GM18517 (cell line): ENCODE measurements around the gene RASGRP3.
A peak's percentile ranks its signal among the peaks of the same experiment; 100 is the strongest.

ENCODE experiments used
- ATAC-seq: cut with Tn5 transposase; IDR thresholded peaks from one replicate; pipeline ENCODE4 v1.9.1; 2021; ENCODE audit warnings: mild to moderate bottlenecking, moderate library complexity; ENCODE audit not compliant: unreplicated experiment

Gene RASGRP3

DNA sequence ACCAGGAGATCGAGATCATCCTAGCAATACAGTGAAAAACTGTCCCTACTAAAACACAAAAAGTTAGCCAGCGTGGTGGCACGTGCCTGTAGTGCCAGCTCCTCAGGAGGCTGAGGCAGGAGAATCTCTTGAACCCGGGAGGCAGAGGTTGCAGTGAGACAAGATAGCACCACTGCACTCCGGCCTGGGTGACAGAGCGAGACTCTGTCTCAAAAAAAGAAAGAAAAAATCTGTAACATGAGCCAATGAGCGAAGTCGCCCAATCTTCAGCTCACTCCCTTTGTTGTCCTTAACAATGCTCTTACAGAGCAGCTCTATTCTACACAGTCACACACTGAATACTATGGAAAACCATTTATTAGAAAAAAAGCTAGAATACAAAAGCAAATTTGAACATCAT, 100.6 kb downstream of the RASGRP3 start:
- ATAC-seq, result no peak

DNA sequence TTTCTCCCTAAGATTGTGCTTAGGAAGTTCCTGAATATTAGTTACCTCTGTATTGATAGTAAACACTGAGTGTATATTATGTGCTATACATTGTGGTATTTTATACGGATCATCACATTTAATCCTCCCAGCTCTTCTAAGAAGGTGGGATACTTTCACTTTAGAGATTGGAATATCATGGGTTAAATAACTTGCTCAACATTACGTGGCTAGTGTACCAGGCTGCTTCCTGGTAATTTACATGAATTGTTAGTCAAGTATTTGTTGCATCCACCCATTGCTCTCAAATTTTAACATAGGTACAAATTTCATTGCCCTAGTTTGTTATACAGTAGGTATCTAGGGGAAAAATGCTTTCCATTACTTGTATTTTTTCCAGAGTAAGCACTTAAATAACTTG, 101.2 kb downstream of the RASGRP3 start:
- ATAC-seq, result no peak

DNA sequence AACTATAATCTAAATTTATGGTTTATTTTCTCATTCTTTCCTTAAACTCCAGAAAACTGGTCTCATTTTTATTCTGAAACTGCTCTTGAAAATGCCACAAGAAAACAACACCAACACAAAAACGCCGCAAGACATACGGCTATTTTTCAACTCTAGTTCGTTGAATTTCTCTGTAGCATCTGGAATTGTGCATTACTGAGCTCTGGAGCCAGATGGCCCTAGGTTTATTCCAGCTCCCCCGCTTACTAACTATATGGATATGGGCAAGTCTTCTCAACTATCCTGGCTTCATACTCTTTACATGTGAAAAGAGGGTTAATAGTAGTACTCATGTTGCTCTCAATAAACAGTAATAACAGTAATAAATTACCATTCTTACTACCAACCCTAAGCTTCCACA, 102.8 kb downstream of the RASGRP3 start:
- no peak for ATAC-seq

DNA sequence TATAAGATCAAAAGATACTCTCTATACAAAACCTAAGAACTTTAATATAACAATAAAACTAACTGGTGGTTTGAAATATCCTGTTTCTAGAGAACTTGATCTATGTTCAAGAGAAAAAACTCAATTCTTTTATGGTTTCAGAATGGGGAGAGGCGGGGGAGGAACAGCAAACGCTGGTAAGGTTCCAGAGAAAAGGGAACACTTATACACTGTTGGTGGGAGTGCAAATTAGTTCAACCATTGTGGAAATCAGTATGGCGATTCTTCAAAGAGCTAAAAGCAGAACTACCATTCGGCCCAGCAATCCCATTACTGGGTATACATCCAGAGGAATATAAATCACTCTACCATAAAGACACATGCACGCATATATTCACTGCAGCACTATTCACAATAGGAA, 105.4 kb downstream of the RASGRP3 start:
- no peak for ATAC-seq

DNA sequence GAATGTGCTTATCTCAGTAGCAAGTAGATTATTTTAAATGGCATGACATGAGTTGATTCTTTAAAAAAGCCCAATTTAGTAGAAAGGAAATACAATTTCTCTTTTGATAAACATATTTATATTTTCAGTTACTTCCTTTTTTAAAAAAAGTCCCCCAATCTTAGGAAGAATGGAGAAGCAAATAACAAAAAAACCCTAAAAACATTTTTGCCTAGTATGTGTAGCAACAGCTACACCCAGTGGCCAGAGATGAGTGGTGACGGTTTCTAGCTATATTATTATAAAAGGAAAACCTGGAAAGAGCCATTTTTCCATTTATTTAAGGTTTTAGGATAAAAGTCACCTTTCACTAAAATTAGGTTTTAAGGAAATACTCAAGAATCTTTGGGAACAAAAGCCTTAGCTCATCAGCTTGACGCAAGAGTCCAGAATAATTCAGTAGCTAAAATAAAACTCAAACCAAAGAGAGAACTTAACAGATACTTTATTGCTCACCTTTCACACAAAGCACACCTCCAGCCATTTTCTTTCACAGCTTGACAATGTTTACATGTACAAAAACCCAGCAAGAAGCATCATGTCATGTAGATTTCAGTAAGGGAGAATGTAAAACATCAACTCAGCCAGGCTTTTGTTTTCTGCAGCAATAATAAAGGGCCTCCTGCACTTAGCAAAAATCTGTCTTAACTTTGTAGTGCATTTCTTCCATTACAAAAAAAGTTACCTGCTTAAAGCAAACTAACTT, 106.9 kb downstream of the RASGRP3 start:
- ATAC-seq, result no peak

DNA sequence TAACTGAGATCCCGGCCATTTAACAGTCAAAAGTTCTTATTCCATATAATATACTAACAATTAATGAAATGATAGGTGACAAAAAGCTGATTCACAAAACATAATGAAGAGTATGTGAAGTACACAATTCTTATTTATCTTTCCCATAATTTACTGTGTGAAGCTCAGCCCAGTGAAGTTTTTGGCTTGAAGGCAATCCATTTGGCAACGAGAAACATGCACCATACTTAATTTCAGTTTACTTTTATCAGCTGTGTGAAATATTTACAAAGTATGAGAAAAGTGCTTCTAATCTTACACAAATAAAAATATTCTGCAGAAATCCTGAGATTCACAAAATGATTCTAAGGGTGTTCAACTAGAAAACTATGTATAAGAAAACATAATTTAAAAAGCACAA, 110.3 kb downstream of the RASGRP3 start:
- ATAC-seq, result no peak

DNA sequence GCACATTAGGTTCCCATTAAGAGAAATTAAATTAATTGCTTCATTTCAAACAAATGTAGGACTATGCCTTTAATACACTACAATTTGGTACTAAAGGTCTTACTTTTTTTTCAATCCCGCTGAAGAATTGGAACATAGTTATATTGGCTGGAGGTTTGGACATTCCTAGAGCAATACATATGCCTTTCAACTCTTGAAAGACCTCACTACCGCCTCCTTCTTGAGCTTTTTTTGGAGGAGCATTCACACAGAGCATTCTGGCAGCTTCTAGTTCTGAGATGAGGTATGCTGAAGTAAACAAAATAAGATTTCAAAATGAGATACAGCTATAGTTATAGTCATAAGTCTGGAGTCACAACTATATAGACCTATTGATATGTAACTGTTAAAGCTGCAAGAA, 111.8 kb downstream of the RASGRP3 start:
- ATAC-seq, result no peak

DNA sequence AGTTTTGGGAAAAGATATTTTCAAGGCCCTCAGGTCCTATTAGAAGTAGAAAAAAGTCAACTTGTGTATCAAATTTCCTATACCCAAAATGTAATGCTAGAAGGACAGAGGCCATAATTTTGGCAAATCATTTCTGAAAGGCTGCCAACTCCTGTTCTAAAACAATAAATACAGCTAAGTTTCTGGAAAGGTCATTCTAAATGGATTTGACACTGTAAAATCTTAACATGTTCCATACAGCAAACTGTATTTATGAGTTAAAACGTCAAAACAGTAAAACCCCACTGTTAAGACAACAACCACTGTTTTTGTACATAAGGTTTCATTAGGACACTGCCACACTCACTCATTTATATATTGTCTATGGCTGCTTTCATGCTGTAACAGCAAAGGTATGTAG, 113.0 kb downstream of the RASGRP3 start:
- no peak for ATAC-seq

DNA sequence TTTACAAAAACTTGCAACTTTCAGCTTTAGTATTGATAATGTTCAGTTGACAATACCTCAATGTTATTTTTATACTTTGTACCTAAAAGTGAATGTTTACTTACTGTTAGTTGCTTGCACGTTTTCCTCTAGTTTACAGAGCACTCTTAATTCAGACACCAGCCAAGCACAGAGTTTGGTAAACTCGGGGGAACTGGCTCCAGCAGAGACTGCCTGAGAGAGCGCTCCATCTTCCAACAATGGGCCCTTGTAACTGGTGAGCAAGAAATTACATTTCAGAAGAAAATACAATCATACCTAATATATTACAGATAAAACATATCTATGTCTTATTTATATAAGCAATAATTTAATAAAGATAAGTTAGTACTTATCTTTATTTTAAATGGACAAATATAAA, 118.9 kb downstream of the RASGRP3 start:
- no peak for ATAC-seq

DNA sequence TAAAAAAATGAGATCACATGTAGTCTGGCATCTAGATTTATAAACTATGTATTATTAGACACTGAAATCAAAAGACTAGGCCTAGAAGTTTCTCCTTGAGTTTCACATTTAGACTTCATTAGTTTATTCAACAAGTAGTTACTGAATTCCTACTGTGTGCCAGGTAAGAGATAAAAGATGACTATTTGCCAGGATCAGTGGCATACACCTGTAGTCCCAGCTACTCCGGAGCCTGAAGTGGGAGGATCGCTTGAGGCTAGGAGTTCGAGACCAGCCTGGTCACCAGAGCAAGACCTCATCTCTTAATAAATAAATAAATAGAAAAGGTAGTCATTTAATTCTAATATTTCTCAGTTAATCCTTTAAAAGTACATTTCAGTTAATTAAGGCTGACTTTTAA, 120.6 kb downstream of the RASGRP3 start:
- ATAC-seq, result no peak

DNA sequence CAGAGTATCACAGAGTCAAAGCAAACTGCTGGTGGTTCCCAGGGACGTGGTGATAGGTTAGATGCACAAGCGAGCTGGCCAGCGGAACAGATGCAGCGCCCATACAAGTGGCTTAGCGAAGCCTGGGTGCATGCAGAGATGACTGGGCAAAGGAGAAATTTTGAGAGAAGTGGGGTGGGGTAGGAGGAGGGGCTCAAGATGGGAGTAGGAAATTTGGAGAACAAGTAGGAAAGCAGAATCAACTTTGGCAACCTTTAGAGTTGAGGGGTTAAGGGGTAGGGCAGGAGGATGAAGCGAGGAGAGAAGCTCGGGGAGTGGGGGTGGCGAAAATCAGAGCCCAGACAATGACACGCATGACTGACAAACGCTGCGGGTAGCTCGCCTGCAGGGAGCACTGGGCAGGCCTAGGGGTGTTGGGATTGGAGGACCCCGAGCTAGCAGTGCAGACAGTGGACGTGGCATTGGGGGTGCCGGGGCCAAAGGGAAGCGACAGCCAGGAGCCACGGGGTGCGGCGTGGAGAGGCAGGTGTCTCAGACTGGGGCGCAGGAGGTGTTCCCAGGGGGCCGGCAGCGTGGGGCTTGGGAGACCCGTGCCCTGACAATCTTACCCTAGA, 122.2 kb downstream of the RASGRP3 start:
- peak; percentile 53 for ATAC-seq

DNA sequence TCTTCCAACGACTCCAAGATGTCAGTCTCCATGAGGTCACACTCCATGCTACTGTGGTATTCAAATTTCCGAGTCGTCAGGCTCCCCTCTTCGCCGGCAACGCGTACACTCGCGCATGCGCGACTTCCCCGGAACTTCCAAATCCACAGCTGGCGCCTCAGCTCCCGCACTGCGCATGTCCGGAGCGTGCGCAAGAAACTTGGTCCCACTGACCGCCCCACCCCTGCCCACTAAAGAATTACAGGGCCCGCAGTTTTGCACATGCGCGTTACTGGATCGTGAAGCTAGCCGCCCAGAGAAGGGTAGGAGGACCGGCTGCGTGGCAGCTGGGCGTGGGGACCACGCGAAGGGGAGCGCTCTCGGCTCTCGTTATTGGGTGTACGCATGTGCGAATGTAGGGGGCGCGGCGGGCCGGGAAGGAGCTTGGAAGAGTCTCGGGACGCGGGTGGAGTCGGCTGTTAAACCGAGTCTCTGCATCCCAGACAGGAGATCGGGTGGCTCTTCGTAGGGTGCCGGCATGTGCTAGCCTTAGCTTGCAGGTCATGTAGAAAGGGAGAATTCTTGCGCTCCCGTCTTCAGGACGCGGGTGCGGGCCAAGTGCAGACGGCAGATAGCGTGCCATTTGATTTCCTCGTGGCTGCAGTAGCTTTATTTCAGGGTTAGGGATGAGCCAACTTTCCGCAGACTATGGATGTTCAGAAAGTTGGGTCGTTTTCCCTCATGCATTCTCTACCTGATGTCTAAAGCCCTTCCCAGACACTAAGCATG, 122.9 kb downstream of the RASGRP3 start, which contains the start of gene FAM98A:
Gene FAM98A (minus strand): TSS at position 125 of the 768 bp plus-strand sequence. CDS start 78 bp downstream, at position 47.
- peak; percentile 90 for ATAC-seq

DNA sequence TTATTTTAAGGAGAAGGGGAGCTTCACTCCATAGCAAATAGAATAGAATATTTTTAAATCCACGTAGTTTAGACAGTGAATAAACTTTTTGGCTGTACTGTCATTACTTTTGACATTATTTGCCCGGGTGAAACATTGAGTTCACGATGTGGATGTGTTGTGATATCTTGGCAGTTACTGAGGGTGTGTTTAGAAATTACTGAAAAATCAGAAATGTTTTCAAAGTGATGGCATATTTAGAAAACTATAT, 123.4 kb downstream of the RASGRP3 start:
- no peak for ATAC-seq

DNA sequence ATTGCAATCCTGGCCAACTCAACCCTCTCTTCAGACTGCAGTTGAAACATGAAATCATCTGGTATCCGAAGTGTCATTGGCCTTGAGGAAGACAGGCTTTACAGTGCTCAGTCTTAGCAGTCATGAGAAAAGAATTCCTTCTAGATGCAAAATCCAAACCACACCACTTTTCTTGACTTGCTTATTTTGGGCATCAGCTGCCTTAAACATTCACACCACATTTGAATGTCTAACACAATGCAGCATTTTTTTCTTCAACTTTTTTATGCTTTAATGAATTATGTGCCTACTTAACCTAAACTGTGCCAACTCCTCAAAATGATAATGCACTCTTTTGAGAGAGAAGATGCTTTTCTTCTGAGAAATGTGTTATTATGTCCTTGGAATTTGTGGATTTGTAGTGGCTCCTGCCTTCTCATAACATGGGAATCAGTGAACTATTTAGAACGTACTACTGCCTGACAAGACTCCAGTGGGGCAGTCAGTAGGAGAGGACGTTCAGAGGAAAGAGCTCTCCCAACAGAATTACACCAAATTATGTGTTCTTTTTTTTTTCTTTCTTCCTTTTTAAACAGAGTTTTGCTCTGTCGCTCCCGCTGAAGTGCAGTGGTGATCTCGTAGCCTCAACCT, 125.9 kb downstream of the RASGRP3 start:
- no peak for ATAC-seq

DNA sequence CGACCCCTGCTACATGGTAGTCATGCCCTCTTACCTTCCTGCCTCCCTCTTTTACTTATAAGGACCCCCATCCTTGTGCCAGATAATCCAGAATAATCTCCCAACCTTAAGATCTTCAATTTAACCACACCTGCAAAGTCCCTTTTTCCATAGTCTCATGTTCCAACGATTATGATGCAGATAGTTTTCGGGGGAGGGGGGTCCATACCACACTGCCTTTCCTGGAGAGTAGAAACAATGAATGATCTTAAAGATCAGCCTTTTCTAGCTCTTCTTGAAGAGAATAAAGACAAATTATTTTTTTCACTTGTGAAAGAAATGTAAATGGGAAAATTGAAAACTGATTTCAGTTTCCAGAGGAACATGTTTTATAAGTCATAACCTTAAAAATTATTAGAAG, 127.0 kb downstream of the RASGRP3 start:
- ATAC-seq, result no peak

DNA sequence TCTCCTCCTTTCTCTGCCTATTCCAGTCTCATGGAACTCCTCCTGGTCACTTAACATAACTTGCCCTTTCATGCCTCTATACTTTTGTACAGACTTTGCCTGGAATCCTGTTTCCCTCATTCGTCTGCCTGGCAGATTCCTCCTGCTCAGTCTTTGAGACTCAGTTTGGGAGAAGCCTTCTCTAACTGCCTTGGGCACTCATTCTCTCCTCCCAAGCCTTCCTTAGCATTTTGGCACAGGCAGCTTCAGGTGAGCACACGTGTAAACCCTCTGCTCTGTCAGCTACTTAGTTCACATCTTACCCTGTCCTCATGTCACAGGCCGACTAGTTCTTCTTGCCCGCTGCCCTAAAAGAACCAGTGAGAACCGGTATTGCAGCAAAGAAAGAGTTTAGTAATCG, 128.6 kb downstream of the RASGRP3 start:
- ATAC-seq, result no peak

DNA sequence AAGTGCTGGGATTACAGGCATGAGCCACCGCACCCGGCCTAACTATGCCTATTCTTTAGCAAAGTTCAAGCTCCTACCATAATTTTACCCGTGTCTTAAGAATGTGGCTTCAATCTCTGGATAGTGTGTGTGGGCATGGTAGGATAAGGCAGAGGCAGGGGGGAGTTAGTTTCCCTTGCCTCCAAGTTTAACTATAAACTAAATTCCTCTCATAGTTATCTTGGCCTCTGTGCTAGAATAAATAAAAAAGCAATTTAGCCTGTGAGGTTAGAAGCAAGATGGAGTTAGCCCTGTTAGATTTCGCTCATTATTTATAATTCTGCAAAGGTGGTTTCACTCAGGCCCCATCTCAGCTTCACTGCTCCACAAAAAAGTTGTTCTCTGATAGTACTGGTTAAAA, 129.7 kb downstream of the RASGRP3 start:
- ATAC-seq, result no peak

DNA sequence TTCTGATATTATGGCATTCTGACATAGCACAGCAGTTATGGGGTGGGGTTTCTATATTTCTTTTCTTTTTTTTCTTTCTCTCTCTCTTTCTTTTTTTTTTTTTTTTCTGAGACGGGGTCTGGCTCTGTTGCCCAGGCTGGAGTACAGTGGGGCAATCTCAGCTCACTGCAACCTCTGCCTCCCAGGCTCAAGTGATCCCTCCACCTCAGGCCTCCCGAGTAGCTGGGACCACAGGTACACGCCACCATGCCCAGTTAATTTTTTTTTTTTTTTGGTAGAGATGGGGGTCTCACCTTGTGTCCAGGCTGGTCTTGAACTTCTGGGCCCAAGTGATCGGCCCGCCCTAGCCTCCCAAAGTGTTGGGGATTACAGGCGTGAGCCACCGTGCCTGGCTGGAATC, 130.2 kb downstream of the RASGRP3 start:
- no peak for ATAC-seq

DNA sequence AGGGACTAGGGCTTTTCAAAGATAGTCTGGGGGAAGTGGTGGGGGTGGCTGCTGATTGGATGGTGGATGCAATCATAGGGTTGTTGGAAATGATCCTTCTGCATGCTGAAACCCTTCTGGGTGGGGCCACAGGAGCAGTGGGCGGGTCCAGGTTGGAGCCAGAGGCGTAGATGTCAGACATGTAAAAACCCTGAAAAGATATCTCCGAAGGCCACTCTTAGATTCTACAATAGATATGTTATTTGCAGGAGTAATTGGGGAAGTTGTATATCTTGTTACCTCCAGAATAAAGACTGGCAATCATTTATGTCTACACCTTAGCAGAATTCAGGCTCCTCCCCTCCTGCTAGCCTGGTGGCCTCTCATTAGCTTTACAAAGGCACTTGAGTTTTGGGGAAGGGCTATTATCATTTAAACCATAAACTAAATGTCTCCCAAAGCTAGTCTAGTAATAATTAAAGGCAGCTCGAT, 130.8 kb downstream of the RASGRP3 start:
- no peak for ATAC-seq

DNA sequence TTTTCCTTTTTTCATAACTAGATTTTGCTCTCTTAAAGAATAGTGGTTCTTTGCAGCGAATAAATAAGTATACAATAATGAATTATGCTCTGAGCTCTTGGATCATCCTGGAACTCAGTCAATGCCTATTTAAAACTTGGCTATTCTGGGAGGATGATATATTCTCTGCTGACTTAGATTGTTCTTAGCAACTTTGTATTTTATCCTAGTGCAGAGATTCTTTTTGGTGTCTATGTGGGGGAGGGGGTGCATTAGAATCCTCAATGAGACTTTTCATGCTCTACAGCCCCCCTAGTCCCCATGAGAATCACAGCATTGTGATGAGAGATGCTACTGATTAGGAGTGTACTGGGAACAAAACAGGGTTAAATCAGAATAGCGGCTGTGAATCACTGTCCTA, 131.5 kb downstream of the RASGRP3 start:
- no peak for ATAC-seq

DNA sequence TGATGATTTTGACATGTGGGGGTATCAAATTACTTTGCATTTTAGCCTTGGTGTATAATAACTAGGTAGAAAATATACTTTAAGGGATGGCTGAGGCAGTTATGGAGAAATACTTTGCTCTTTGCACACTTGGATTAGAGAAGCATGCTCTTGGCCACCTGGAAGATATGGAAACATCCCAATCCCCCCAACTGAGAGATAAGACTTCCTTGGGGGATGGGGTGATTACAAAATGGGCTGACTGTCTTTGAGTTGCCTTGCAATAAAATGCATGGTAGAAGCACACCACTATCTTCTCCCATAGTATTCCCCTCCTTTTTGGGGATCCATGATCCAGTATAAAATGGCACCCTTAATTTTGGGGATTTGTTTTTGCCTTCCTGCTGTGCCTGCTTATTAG, 137.7 kb downstream of the RASGRP3 start:
- ATAC-seq, result no peak
